Gastroesophageal sphincter (tissue), 3 donors: ENCODE measurements around the gene ANKS1B.

Source experiments
- POLR2A ChIP-seq, 2 donors: fragments of 450-650 bp; IDR thresholded peaks; one replicate each; pipeline ENCODE4 v1.6.1; 2017; ENCODE audit warnings: antibody characterized with exemption in 2 of 2, mild to moderate bottlenecking in 2 of 2, moderate library complexity in 1 of 2
- POLR2AphosphoS5 ChIP-seq: sonication (generic); formaldehyde crosslinking; IDR thresholded peaks from one replicate; pipeline ENCODE4 v1.6.1; 2017; ENCODE audit warnings: antibody characterized with exemption
- TF ChIP-seq, protein P1 (sequence below), 4 experiments: fragments of 200-600 bp in 2 of 4; fragments of 450-650 bp in 2 of 4; sonication (generic) in 1 of 4; IDR thresholded peaks; one replicate each; pipeline ENCODE4 v1.5.1; 2017 to 2019; ENCODE audit warnings: antibody characterized with exemption in 4 of 4, mild to moderate bottlenecking in 2 of 4, moderate library complexity in 2 of 4

DNA sequence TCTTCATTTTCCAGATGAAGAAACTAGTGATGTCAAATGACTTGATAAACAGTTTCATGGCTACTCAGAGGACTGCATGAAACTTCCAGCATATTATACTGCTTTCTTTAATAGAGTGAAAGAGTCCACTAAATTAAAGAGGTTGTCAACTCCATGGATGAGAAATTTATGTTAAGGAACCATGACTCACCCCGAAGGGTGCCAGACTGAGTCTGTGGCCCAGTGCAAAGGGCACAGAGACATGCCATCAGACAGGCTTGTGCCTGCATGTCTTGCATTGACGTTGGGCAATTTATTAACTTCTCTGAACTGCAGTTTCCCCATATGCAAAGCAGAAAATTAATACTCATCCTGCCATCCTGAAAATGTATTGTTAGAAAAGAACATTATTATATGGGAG, 957.3 kb downstream of the ANKS1B start:
- TF ChIP-seq, protein P1, sequence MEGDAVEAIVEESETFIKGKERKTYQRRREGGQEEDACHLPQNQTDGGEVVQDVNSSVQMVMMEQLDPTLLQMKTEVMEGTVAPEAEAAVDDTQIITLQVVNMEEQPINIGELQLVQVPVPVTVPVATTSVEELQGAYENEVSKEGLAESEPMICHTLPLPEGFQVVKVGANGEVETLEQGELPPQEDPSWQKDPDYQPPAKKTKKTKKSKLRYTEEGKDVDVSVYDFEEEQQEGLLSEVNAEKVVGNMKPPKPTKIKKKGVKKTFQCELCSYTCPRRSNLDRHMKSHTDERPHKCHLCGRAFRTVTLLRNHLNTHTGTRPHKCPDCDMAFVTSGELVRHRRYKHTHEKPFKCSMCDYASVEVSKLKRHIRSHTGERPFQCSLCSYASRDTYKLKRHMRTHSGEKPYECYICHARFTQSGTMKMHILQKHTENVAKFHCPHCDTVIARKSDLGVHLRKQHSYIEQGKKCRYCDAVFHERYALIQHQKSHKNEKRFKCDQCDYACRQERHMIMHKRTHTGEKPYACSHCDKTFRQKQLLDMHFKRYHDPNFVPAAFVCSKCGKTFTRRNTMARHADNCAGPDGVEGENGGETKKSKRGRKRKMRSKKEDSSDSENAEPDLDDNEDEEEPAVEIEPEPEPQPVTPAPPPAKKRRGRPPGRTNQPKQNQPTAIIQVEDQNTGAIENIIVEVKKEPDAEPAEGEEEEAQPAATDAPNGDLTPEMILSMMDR (IDR thresholded peaks at IDR 0.05), result no peak
- TF ChIP-seq POLR2A (IDR thresholded peaks at IDR 0.05) (no peak), POLR2AphosphoS5 (no peak)
